ENCODE results near the gene KDM4C.
A peak's percentile ranks its signal among the peaks of the same experiment; 100 is the strongest.
"Not testable (repeated sequence)": the region's sequence is repeated elsewhere in the genome, so short reads cannot be mapped to it uniquely, and the experiment has no call there.

The KDM4C gene

GRCh38 chr9:6941501-6941900 lies 183.7 kb downstream of the KDM4C start:
- no peak for DNase-seq

DNA sequence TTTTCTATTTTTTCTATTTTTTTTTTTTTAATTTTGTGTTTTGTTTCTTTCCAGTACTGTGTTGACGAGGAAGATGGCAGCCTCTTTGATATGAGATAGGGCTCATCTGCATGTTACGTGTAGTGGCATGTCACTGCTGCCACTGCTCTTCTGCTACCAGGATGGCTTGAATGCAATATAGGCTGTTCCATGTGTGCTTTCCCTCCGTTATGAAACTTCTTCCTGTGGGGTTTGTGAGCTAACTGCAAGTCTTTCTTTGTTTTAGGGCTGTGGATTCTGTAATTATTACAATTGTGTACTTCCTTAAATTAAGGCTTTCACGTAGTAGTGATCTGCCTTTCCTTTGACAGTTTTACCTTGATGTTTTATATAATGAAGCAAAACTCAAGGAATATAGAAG lies 184.6 kb downstream of the KDM4C start:
- no peak for DNase-seq

GRCh38 chr9:6943293-6943692 lies 185.5 kb downstream of the KDM4C start:
- DNase-seq = no peak

- DNase-seq = peak; percentile 34
These were observed 186.3 kb downstream of the KDM4C start for GRCh38 chr9:6944093-6944551.

DNA sequence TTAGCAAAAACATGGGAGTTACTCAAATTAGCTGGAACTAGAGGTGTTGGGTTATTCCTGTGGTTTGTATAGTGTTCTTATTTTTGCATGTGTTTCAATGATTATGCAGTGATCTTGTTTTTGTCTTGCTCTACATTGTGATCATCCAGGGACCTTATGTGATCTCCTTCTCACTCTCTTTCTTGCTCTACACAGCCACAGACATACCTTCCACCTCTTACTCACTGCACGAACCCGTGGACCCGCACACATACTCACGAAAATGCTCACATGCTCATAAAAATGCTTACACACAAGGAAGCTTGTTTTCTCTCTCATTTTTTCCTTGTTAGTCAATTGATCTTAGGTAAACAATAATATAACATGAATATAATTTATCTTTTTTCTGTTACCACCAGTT lies 187.1 kb downstream of the KDM4C start:
- no peak for DNase-seq

DNA sequence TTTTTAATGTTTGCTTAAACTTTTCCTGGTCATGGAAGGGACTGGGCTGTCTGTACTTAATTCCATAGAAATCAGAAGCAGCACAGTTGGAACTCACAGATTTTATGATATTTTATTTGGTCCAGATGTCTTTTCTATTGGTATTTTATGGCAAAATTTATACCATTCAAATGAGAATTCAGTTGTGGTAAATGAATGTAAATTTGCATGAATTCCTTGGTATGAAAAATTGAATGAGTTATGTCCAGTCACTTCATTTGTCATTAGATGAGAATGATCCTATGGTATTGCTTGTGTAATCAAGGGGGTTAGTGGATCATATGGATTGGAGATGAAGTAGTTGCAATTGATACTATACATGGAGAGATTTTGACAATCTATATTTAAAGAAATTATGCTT lies 188.0 kb downstream of the KDM4C start:
- no peak for DNase-seq

- no peak for DNase-seq
These were observed 188.9 kb downstream of the KDM4C start for GRCh38 chr9:6946583-6947166.

GRCh38 chr9:6948921-6949320 lies 191.1 kb downstream of the KDM4C start:
- DNase-seq = not testable (repeated sequence)

DNA sequence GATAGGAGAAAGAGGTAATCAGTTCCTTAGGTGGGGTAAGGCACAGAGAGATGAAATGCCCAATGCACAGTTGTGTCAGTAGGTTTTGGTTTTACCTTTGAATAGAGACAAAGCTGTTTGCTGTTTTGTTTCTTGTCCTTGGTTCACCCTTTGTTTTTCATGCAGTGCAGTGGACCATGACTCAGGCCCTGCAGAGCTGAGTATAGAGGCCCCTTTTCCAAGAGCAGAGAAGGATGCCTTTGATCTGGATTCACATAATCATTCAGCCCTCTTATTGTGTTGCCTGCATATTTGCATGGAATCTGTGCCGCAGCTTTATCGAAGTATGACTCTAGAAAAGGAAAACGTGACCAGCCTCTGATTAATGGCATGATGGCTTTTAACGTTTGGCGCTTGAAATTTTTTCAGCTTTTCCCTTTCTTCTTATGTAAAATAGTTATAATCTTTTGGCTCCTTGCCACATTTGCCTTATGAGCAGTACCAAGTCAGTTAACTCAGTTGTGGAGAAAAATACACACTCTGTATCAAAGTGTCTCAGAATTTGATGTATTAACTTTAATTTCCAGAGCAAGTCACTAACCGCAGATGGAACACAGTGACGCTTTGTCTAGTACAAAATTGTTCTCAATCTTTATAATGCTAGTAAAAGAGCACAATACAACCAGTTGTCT lies 197.6 kb downstream of the KDM4C start:
- DNase-seq = no peak

DNA sequence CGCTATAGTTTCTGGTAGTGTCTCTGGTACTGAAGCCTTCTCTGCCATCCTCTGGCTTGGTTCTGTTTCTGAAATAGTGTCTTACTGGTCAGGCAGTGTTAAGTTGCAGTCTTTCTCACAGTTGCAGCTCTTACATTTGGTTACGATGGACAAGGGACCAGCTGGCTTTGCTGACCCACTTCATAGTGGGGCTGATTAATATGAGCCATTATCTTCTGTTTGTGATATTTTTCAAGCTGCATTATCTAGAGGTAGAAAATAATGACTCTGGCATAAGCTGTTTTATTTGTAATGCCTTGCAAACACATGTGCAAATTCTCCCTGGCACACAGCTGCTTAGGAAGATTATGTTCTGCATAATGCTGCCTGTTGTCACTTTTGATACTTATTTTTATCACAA lies 199.1 kb downstream of the KDM4C start:
- no peak for DNase-seq

DNA sequence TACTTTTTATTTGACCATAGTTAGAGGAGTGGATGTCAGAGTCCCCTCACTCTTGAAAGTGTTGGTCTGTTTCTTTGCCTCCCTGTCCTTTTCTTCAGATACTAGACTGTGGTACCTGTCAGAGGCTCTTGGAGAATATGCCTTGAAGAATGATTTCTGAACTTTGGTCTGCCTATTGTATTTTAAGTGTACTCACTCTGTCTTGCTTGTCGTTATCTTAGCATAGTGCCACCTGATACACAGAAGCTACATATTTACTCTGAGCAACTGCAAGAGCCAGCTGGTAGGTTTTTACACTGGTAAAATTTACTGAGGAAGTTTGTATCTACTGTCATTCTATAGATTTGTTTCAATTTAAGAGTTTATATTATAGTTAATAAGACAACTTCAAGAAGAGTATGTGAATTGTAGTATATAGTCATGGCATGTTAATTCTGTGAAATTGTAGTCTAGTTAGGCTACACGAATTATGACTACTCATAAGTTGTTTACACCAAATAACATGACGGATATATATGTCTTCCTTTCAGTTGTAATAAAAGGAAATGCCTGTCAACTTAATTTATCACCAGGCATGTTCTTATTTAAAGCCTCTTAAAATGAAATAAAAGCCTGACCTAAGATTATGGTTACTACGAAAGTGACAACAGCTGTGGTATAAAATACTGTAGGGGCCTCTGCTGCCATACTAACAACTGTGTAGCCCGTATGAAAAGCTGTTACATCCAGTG lies 201.7 kb downstream of the KDM4C start:
- DNase-seq = no peak

- DNase-seq = no peak
These were observed 203.0 kb downstream of the KDM4C start for GRCh38 chr9:6960777-6961176.

- no peak for DNase-seq
These were observed 204.2 kb downstream of the KDM4C start for GRCh38 chr9:6961845-6962522.

DNA sequence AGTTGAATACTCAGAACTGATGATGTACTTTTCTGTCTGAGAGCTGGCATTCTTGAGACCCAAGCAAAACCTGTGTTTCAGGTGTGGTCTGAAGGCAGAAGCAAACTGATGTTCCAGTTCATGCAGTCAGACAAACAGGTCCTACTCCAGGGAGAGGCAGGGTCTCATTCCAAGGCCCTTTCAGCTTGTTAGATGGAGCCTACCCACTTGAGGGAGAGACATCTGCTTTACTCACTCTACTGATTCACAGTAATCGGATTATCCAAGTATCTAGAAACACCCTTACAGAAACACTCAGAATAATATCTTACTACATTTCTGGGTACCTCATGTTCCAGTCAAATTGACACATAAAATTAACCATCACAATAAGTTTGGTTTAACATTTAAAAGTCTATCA lies 207.8 kb downstream of the KDM4C start:
- DNase-seq = no peak

DNA sequence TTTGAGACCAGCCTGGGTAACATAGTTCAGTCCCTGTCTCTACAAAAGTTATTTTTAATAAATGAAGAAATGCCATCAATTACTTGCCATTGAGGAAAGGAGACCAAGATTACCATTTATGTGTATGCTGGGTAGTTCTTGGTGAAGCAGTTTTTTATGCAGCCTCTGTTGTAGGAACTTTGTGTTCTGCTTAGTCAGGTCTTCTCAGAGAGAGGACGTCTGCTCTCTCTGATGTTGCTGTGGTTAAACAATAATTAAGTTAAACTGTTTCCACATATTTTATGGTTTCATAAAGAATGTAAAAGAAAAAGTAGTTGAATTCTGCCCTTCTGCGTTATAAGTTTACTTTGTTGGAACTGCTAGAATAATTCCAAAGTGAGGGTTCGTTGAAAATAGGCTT lies 210.5 kb downstream of the KDM4C start:
- DNase-seq = no peak

DNA sequence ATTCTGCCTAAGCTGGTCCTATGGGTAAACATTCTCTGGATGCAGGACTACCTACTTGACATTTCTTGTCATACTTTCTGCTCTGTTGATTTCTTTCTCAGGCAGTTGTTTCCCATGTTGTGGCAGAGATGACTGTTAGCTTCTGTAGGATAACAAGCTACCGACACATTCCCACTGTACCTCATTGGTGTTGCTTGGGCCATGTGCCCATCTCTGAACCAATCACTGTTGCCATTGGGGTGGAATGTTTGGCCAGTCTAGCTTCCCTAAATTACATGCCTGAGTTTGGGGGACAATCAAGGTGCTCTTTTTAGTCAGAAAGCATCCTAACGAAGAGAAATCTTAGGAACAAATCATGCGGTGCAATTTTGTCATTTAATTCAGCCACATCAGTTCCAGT lies 212.0 kb downstream of the KDM4C start:
- DNase-seq = no peak

DNA sequence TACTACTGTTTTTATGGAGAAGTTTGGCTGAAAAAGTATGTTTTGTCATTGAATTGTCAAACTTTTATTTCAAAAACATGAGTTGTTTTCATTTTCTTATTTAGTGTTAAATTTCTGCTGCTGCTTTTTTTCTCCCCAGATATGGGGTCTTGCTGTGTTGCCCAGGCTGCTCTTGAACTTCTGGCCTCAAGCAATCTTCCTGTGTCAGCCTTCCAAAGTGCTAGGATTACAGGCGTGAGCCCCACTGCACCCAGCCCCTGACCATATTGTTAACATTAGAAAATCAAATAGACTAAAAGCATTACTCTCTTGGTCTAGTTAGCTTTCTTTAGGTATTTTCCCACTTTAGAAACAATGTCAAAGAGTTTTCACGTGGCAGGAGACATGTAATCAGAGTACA lies 215.3 kb downstream of the KDM4C start:
- DNase-seq = no peak

- no peak for DNase-seq
These were observed 216.0 kb downstream of the KDM4C start for GRCh38 chr9:6973762-6974161.

- no peak for DNase-seq
These were observed 217.4 kb downstream of the KDM4C start for GRCh38 chr9:6975198-6975597.

GRCh38 chr9:6977761-6978160 lies 220.0 kb downstream of the KDM4C start:
- no peak for DNase-seq

GRCh38 chr9:6978591-6978990 lies 220.8 kb downstream of the KDM4C start:
- no peak for DNase-seq

DNA sequence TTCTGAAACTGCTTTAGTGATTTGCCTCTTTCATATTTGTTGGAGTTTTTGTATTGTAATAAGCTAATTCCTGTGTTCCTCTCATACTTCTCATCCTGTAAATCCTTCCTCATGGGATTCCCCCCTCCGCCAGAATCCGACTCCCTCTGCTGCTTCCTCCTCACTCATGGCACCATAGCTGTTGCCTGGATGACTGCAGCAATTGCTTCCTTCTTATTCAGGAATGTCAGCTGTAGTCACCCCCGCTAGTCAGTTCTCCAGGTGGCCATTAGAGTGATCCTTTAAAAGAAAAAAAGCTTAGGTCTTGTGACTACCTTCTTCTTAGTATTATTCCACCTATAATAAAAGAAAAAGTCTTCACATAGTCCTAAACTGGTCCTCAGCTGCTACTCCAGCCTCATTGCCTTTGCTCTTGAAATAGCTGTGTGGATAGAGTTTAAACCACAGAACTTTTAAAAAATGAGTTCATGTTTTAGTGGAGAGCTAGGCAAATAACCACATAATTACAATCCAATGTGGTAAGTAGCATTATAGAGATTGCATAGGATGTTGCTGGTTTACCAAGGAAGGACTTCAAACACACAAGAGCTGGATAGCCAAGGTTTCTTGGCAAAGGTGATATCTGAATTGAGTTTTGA lies 227.3 kb downstream of the KDM4C start:
- no peak for DNase-seq

DNA sequence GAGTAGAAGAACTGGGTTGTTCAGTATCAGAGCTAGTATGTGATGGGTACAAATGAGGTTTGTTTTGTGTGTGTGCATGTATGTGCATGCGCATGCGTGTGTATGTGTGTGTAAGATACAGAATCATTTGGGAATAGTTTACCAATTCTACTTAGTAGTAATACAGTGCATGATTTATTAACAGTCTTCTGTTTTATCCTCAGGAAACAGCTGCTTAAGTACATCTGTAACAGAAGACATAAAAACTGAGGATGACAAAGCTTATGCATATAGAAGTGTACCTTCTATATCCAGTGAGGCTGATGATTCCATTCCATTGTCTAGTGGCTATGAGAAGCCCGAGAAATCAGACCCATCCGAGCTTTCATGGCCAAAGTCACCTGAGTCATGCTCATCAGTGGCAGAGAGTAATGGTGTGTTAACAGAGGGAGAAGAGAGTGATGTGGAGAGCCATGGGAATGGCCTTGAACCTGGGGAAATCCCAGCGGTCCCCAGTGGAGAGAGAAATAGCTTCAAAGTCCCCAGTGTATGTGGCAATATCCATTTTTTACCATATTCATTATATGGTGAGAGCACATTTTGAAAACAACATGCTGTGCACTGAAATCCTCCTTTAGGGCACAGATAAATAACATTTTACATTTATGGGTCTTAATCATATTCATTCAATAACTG lies 228.5 kb downstream of the KDM4C start:
- no peak for DNase-seq

All from NCI-H1694 treated with DMSO at 0.1 percent for 48 hours (cell line).